Hepatocyte (in vitro differentiated cells): ENCODE results near the gene PUSL1. TPM values are rescaled to one million over a fixed set of nuclear protein-coding genes. Genes with fewer than 3 reads are reported as not detected.

Source experiments
- DNase-seq: peaks from one replicate; pipeline ENCODE4 v3.0.0-alpha.2; 2016; ENCODE audit warnings: low spot score
- H2AFZ ChIP-seq: fragments of 200-600 bp; sonication (generic); 2 replicates; pipeline ENCODE4 v1.6.0; 2016; ENCODE audit warnings: antibody characterized with exemption, mild to moderate bottlenecking
- H3K27ac ChIP-seq: fragments of 200-600 bp; sonication (generic); 2 replicates; pipeline ENCODE4 v1.5.1; 2016; ENCODE audit warnings: mild to moderate bottlenecking
- H3K27me3 ChIP-seq: fragments of 200-600 bp; sonication (generic); 2 replicates; pipeline ENCODE4 v1.6.1; 2016
- H3K36me3 ChIP-seq: fragments of 200-600 bp; sonication (generic); replicated peaks from 2 replicates; pipeline ENCODE4 v1.5.1; 2016; ENCODE audit warnings: low read depth; ENCODE audit not compliant: insufficient read depth
- H3K4me1 ChIP-seq: fragments of 200-600 bp; sonication (generic); 2 replicates; pipeline ENCODE4 v1.5.1; 2016; ENCODE audit warnings: mild to moderate bottlenecking, moderate library complexity; ENCODE audit not compliant: insufficient read depth
- H3K4me2 ChIP-seq: fragments of 200-600 bp; sonication (generic); 2 replicates; pipeline ENCODE4 v1.6.0; 2016
- H3K4me3 ChIP-seq: fragments of 200-600 bp; sonication (generic); 2 replicates; pipeline ENCODE4 v1.5.1; 2016; ENCODE audit warnings: mild to moderate bottlenecking
- H3K79me2 ChIP-seq: fragments of 200-600 bp; sonication (generic); 2 replicates; pipeline ENCODE4 v1.6.0; 2017; ENCODE audit warnings: mild to moderate bottlenecking
- H3K9me2 ChIP-seq: fragments of 200-600 bp; sonication (generic); replicated peaks from 2 replicates; pipeline ENCODE4 v1.6.0; 2017; ENCODE audit warnings: mild to moderate bottlenecking; ENCODE audit not compliant: insufficient read depth
- H3K9me3 ChIP-seq: fragments of 200-600 bp; sonication (generic); 2 replicates; pipeline ENCODE4 v1.5.1; 2016; ENCODE audit warnings: low read depth, mild to moderate bottlenecking
- H4K20me1 ChIP-seq: fragments of 200-600 bp; sonication (generic); 2 replicates; pipeline ENCODE4 v1.6.0; 2016; ENCODE audit warnings: mild to moderate bottlenecking; ENCODE audit not compliant: insufficient read depth, poor library complexity, severe bottlenecking
- EZH2 ChIP-seq: fragments of 200-600 bp; sonication (generic); IDR thresholded peaks from 2 replicates; pipeline ENCODE4 v1.6.1; 2016; ENCODE audit warnings: antibody characterized with exemption, mild to moderate bottlenecking, borderline replicate concordance
- EZH2phosphoT487 ChIP-seq: fragments of 200-600 bp; sonication (generic); IDR thresholded peaks from one replicate; pipeline ENCODE4 v1.6.1; 2018; ENCODE audit warnings: antibody characterized with exemption, mild to moderate bottlenecking, low read depth, moderate library complexity; ENCODE audit not compliant: unreplicated experiment, severe bottlenecking
- WGBS: methylation state at CpG from one replicate; pipeline ENCODE4 v1.1.6; 2016; ENCODE audit warnings: low lambda C conversion rate; ENCODE audit errors: missing lambda C conversion rate; 5-methylcytosine and 5-hydroxymethylcytosine counted together
- polyA plus RNA-seq: library from polyadenylated mRNA; unstranded; fragments of >200 nt; fragmentation: Nextera tagmentation; extraction: Ambion mirVana; gene quantifications from 2 replicates; pipeline ENCODE4 v1.2.1, GENCODE V29; 2016
- total RNA-seq: library from RNA; depleted of rRNA; stranded (reverse); fragments of >200 nt; gene quantifications from 2 replicates; pipeline ENCODE4 v1.2.3, GENCODE V29; 2014
- TF ChIP-seq, protein P1 (sequence below): fragments of 200-600 bp; sonication (generic); IDR thresholded peaks from 2 replicates; pipeline ENCODE4 v1.5.1; 2016; ENCODE audit warnings: antibody characterized with exemption, mild to moderate bottlenecking; ENCODE audit not compliant: poor library complexity

The PUSL1 gene
- total and polyA plus RNA-seq, 2 experiments from 2014 or later: 27.7 to 37.2 TPM

GRCh38 chr1:1333551-1334241, 25.3 kb downstream of the PUSL1 start:
- no peaks in the 10 kb centered on the region for H3K36me3 ChIP-seq

GRCh38 chr1:1334835-1335234, 26.4 kb downstream of the PUSL1 start:
- no peaks in the 10 kb centered on the region for H3K27me3 ChIP-seq
- no peaks in the 10 kb centered on the region for H3K9me3 ChIP-seq
- no peak overlapping the region for H3K27ac ChIP-seq
- peaks cover 15% of the 10 kb centered on the region for H3K4me1 ChIP-seq
- H2AFZ ChIP-seq: no peak overlapping the region
- no peaks in the 10 kb centered on the region for H3K36me3 ChIP-seq
- H3K4me2 ChIP-seq: no peak overlapping the region
- H4K20me1 ChIP-seq: no peaks in the 10 kb centered on the region
- DNase-seq: no peak
- no peaks in the 10 kb centered on the region for H3K79me2 ChIP-seq
- TF ChIP-seq EZH2: no peak
- TF ChIP-seq EZH2phosphoT487: no peak
- TF ChIP-seq, protein P1, sequence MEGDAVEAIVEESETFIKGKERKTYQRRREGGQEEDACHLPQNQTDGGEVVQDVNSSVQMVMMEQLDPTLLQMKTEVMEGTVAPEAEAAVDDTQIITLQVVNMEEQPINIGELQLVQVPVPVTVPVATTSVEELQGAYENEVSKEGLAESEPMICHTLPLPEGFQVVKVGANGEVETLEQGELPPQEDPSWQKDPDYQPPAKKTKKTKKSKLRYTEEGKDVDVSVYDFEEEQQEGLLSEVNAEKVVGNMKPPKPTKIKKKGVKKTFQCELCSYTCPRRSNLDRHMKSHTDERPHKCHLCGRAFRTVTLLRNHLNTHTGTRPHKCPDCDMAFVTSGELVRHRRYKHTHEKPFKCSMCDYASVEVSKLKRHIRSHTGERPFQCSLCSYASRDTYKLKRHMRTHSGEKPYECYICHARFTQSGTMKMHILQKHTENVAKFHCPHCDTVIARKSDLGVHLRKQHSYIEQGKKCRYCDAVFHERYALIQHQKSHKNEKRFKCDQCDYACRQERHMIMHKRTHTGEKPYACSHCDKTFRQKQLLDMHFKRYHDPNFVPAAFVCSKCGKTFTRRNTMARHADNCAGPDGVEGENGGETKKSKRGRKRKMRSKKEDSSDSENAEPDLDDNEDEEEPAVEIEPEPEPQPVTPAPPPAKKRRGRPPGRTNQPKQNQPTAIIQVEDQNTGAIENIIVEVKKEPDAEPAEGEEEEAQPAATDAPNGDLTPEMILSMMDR: no peak
- 54% methylated on average over 11 of the region's 11 CpGs for WGBS
- no peaks in the 10 kb centered on the region for H3K9me2 ChIP-seq
- H3K4me3 ChIP-seq: no peak overlapping the region

More at GRCh38 chr1:1333551-1334241, 25.3 kb downstream of the PUSL1 start:
- Histone ChIP-seq H3K4me1 (peaks cover 15% of the 10 kb centered on the region), H3K4me3 (no peak overlapping the region), H2AFZ (no peak overlapping the region), H3K4me2 (no peak overlapping the region), H3K79me2 (no peaks in the 10 kb centered on the region), H3K27ac (no peak overlapping the region), H3K9me3 (no peaks in the 10 kb centered on the region), H4K20me1 (no peaks in the 10 kb centered on the region), H3K9me2 (no peaks in the 10 kb centered on the region), H3K27me3 (no peaks in the 10 kb centered on the region)
- WGBS: 93% methylated on average over 24 of the region's 36 CpGs
- DNase-seq: no peak
- TF ChIP-seq EZH2phosphoT487 (no peak), EZH2 (no peak)
- TF ChIP-seq, protein P1: no peak

DNA sequence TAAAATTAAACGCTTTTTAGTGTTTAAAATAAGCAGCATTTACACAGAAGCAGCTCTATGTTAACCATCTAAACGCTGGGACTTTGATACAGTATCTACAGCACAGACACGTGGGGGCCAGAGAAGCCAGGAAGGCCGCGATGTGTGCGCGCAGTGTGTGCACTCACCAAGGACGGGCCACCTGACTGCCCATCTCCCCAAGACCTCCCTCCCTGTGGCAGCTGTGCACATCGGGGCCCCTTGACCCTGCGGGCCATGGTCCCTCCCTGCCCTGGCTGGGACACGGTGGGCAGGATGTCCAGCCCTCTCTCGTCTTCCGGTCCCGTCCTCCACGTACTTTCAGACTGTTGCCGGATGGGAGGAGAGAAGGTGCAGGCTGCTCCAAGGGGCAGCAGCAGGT, 26.9 kb downstream of the PUSL1 start:
- WGBS: 85% methylated on average over 16 of the region's 16 CpGs
- no peak overlapping the region for H3K4me2 ChIP-seq
- TF ChIP-seq EZH2phosphoT487 (no peak), EZH2 (no peak)
- TF ChIP-seq, protein P1: no peak
- DNase-seq: no peak
- H3K4me3 ChIP-seq: no peak overlapping the region
- no peaks in the 10 kb centered on the region for H3K79me2 ChIP-seq
- H3K9me3 ChIP-seq: no peaks in the 10 kb centered on the region
- no peak overlapping the region for H2AFZ ChIP-seq
- H3K27me3 ChIP-seq: no peaks in the 10 kb centered on the region
- no peaks in the 10 kb centered on the region for H4K20me1 ChIP-seq
- no peaks in the 10 kb centered on the region for H3K9me2 ChIP-seq
- H3K4me1 ChIP-seq: peaks cover 13% of the 10 kb centered on the region
- H3K36me3 ChIP-seq: no peaks in the 10 kb centered on the region
- H3K27ac ChIP-seq: no peak overlapping the region
